Measurements from ENCODE around the gene AHCYL2. TPM values are rescaled to one million over a fixed set of nuclear protein-coding genes. Genes with fewer than 3 reads are reported as not detected.

The AHCYL2 gene
- total and polyA plus RNA-seq, 2 donors (not counting 3 experiments of a cell fraction or from before 2014, with no cell fraction given) = 10.8 to 13.5 TPM

GRCh38 chr7:129202058-129202777 lies 22.6 kb upstream of the AHCYL2 start:
- no TSS peak for BruUV-seq (replicated peaks)
- Histone ChIP-seq H3K79me2 (ENCODE audit: control insufficient read depth, insufficient read depth, low read length) (no peaks in the 10 kb centered on the region), H3K4me3 (replicated peaks in 1 of 3; ENCODE audit: insufficient read depth in 1 of 3, low read depth in 1 of 3, low read length in 3 of 3) (no peak overlapping the region), H3K4me1 (ENCODE audit: control insufficient read depth, extremely low read depth, insufficient read depth, low read length) (no peaks in the 10 kb centered on the region), H3K9me3 (replicated peaks; ENCODE audit: control insufficient read depth, insufficient read depth, low read length) (no peaks in the 10 kb centered on the region), H3K36me3 (ENCODE audit: control insufficient read depth in 2 of 2, extremely low read depth in 1 of 2, insufficient read depth in 2 of 2, low read length in 2 of 2) (peaks cover 0 to 2% of the 10 kb centered on the region in 2 experiments), H3K9me1 (replicated peaks; ENCODE audit: control insufficient read depth, extremely low read depth, insufficient read depth, low read length) (no peaks in the 10 kb centered on the region), H3K27ac (ENCODE audit: insufficient read depth, low read depth, low read length) (no peak overlapping the region), H4K20me1 (replicated peaks; ENCODE audit: control insufficient read depth, extremely low read depth, insufficient read depth, low read length) (no peaks in the 10 kb centered on the region), H3K9ac (replicated peaks; ENCODE audit: extremely low read depth, insufficient read depth, low read length) (no peak overlapping the region), H2AFZ (ENCODE audit: low read depth, low read length) (no peak overlapping the region), H3K4me2 (ENCODE audit: insufficient read depth, low read length) (no peak overlapping the region), H3K27me3 (ENCODE audit: control insufficient read depth in 2 of 2, insufficient read depth in 2 of 2, low read length in 2 of 2) (no peaks in the 10 kb centered on the region)
- ChIA-PET CTCF (interaction anchor here (3.0 kb wide), 1 partner anchor 38 kb away, joined by 18 read pairs; no protein-coding TSS in a partner anchor), POLR2A (no interaction called here)
- no peak for TF ChIP-seq JUN (IDR thresholded peaks at IDR 0.05; ENCODE audit: borderline replicate concordance, insufficient read depth, insufficient read length, low read depth)
- TF ChIP-seq, protein P1, sequence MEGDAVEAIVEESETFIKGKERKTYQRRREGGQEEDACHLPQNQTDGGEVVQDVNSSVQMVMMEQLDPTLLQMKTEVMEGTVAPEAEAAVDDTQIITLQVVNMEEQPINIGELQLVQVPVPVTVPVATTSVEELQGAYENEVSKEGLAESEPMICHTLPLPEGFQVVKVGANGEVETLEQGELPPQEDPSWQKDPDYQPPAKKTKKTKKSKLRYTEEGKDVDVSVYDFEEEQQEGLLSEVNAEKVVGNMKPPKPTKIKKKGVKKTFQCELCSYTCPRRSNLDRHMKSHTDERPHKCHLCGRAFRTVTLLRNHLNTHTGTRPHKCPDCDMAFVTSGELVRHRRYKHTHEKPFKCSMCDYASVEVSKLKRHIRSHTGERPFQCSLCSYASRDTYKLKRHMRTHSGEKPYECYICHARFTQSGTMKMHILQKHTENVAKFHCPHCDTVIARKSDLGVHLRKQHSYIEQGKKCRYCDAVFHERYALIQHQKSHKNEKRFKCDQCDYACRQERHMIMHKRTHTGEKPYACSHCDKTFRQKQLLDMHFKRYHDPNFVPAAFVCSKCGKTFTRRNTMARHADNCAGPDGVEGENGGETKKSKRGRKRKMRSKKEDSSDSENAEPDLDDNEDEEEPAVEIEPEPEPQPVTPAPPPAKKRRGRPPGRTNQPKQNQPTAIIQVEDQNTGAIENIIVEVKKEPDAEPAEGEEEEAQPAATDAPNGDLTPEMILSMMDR (IDR thresholded peaks at IDR 0.05; ENCODE audit: extremely low read depth in 1 of 2, insufficient read depth in 1 of 2, low read depth in 1 of 2, low read length in 2 of 2) = no peak
- TF ChIP-seq FOS (IDR thresholded peaks at IDR 0.05; ENCODE audit: borderline replicate concordance, insufficient read depth, low read length) = no peak
- TF ChIP-seq MAX (IDR thresholded peaks at IDR 0.05; ENCODE audit: insufficient read depth, insufficient read length) = no peak
- no peak for TF ChIP-seq GATA2 (IDR thresholded peaks at IDR 0.05; ENCODE audit: insufficient read depth, insufficient read length, low read depth, low read length)
- no peak for TF ChIP-seq EZH2 (IDR thresholded peaks at IDR 0.05; ENCODE audit: borderline replicate concordance, low read depth, low read length, severe bottlenecking)
- no peak for TF ChIP-seq MYC (IDR thresholded peaks at IDR 0.05; ENCODE audit: low read depth, low read length)
- TF ChIP-seq POLR2A (IDR thresholded peaks at IDR 0.05; ENCODE audit: low read depth, low read length) = no peak
- TF ChIP-seq POLR2AphosphoS5 (IDR thresholded peaks at IDR 0.05; ENCODE audit: insufficient read depth, low read depth, low read length) = no peak
- DNase-seq (ENCODE audit: low read depth, low spot score) (no peak), FAIRE-seq (no peak)
- dilution Hi-C loops (cut with MboI; ENCODE audit: extremely low pct_ligation_motif_present, low sequenced_read_pairs) (no loop called here), intact Hi-C loops (cut with micrococcal nuclease) (no loop called here)
